ENCODE results near the gene ERO1A. TPM values are rescaled to one million over a fixed set of nuclear protein-coding genes. Genes with fewer than 3 reads are reported as not detected.

ERO1A gene
- polyA plus RNA-seq, 1 donor from 2014 or later, result 45.7 TPM

DNA sequence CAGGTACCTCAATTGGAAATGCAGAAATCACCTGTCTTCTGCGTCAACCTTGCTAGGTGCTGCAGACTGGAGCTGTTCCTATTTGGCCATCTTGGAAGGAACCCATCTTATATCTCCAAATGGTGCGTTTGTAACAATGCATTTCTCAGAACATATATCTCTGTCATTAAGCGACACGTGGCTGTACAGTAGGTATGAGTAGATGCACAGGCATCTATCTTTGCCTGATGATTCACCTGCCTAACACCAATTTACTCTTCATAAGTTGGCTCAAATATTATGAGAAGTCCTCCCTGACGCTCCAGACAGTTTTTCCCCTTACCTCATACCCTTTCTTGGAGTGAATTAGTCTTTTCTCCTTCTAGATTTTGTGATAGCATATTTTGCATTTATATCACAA, 98.5 kb downstream of the ERO1A start:
- Histone ChIP-seq H3K9me2 (ENCODE audit: insufficient read depth, low read length) (no peaks in the 10 kb centered on the region), H3K4me2 (ENCODE audit: low read length) (no peak overlapping the region)
- TF ChIP-seq, protein P1, sequence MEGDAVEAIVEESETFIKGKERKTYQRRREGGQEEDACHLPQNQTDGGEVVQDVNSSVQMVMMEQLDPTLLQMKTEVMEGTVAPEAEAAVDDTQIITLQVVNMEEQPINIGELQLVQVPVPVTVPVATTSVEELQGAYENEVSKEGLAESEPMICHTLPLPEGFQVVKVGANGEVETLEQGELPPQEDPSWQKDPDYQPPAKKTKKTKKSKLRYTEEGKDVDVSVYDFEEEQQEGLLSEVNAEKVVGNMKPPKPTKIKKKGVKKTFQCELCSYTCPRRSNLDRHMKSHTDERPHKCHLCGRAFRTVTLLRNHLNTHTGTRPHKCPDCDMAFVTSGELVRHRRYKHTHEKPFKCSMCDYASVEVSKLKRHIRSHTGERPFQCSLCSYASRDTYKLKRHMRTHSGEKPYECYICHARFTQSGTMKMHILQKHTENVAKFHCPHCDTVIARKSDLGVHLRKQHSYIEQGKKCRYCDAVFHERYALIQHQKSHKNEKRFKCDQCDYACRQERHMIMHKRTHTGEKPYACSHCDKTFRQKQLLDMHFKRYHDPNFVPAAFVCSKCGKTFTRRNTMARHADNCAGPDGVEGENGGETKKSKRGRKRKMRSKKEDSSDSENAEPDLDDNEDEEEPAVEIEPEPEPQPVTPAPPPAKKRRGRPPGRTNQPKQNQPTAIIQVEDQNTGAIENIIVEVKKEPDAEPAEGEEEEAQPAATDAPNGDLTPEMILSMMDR (IDR thresholded peaks at IDR 0.05; ENCODE audit: poor library complexity, severe bottlenecking), result no peak
- no peak for TF ChIP-seq MXI1 (conservative IDR thresholded peaks at IDR 0.05; ENCODE audit: poor library complexity, severe bottlenecking)
- no peak for TF ChIP-seq TAF1 (IDR thresholded peaks at IDR 0.05; ENCODE audit: low read depth)
- no peak for TF ChIP-seq POLR2AphosphoS5 (IDR thresholded peaks at IDR 0.05)
- no peak for TF ChIP-seq EZH2 (IDR thresholded peaks at IDR 0.05; ENCODE audit: borderline replicate concordance, insufficient read depth, low read length, poor library complexity, severe bottlenecking)
- TF ChIP-seq SMC3 (conservative IDR thresholded peaks at IDR 0.05; ENCODE audit: poor library complexity), result no peak
- no peak for TF ChIP-seq RAD21 (conservative IDR thresholded peaks at IDR 0.05)
- TF ChIP-seq EP300 (conservative IDR thresholded peaks at IDR 0.05; ENCODE audit: poor library complexity, severe bottlenecking), result no peak

DNA sequence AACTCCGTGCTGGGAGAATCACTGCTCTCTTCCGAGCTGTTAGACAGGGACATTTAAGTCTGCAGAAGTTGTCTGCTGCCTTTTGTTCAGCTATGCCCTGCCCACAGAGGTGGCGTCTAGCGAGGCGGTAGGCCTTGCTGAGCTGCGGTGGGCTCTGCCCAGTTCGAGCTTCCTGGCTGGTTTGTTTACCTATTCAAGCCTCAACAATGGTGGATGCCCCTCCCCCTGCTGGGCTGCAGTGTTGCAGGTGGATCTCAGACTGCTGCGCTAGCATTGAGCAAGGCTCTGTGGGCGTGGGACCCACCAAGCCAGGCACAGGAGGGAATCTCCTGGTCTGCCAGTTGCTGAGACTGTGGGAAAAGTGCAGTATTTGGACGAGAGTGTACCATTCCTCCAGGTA, 99.0 kb downstream of the ERO1A start:
- TF ChIP-seq MXI1 (conservative IDR thresholded peaks at IDR 0.05; ENCODE audit: poor library complexity, severe bottlenecking) (no peak), POLR2AphosphoS5 (IDR thresholded peaks at IDR 0.05) (no peak), TAF1 (IDR thresholded peaks at IDR 0.05; ENCODE audit: low read depth) (no peak), EZH2 (IDR thresholded peaks at IDR 0.05; ENCODE audit: borderline replicate concordance, insufficient read depth, low read length, poor library complexity, severe bottlenecking) (no peak), RAD21 (conservative IDR thresholded peaks at IDR 0.05) (no peak), SMC3 (conservative IDR thresholded peaks at IDR 0.05; ENCODE audit: poor library complexity) (no peak), EP300 (conservative IDR thresholded peaks at IDR 0.05; ENCODE audit: poor library complexity, severe bottlenecking) (no peak)
- TF ChIP-seq, protein P1 (IDR thresholded peaks at IDR 0.05; ENCODE audit: poor library complexity, severe bottlenecking), result no peak
- TF ChIP-seq, protein P2, sequence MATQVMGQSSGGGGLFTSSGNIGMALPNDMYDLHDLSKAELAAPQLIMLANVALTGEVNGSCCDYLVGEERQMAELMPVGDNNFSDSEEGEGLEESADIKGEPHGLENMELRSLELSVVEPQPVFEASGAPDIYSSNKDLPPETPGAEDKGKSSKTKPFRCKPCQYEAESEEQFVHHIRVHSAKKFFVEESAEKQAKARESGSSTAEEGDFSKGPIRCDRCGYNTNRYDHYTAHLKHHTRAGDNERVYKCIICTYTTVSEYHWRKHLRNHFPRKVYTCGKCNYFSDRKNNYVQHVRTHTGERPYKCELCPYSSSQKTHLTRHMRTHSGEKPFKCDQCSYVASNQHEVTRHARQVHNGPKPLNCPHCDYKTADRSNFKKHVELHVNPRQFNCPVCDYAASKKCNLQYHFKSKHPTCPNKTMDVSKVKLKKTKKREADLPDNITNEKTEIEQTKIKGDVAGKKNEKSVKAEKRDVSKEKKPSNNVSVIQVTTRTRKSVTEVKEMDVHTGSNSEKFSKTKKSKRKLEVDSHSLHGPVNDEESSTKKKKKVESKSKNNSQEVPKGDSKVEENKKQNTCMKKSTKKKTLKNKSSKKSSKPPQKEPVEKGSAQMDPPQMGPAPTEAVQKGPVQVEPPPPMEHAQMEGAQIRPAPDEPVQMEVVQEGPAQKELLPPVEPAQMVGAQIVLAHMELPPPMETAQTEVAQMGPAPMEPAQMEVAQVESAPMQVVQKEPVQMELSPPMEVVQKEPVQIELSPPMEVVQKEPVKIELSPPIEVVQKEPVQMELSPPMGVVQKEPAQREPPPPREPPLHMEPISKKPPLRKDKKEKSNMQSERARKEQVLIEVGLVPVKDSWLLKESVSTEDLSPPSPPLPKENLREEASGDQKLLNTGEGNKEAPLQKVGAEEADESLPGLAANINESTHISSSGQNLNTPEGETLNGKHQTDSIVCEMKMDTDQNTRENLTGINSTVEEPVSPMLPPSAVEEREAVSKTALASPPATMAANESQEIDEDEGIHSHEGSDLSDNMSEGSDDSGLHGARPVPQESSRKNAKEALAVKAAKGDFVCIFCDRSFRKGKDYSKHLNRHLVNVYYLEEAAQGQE (IDR thresholded peaks at IDR 0.05; ENCODE audit: borderline replicate concordance), result no peak
- Histone ChIP-seq H3K27ac (ENCODE audit: low read length) (no peak overlapping the region), H3K4me3 (ENCODE audit: low read length) (no peak overlapping the region), H3K27me3 (ENCODE audit: insufficient read depth, low read depth, low read length) (no peaks in the 10 kb centered on the region), H3K9ac (ENCODE audit: low read length) (no peak overlapping the region), H3K9me3 (ENCODE audit: low read length) (no peaks in the 10 kb centered on the region), H3K36me3 (ENCODE audit: insufficient read depth, low read length) (no peaks in the 10 kb centered on the region), H2AFZ (ENCODE audit: low read depth, low read length) (no peak overlapping the region), H4K20me1 (ENCODE audit: insufficient read depth) (no peaks in the 10 kb centered on the region), H3K79me2 (replicated peaks; ENCODE audit: insufficient read depth, low read length) (peaks cover 3% of the 10 kb centered on the region), H3K9me2 (ENCODE audit: insufficient read depth, low read length) (no peaks in the 10 kb centered on the region), H3K4me2 (ENCODE audit: low read length) (no peak overlapping the region), H3F3A (ENCODE audit: insufficient read depth, low read length, poor library complexity, severe bottlenecking) (no peaks in the 10 kb centered on the region)

More for the DNA sequence above, 98.5 kb downstream of the ERO1A start:
- H3K9ac ChIP-seq (ENCODE audit: low read length), result no peak overlapping the region
- H2AFZ ChIP-seq (ENCODE audit: low read depth, low read length), result no peak overlapping the region
- no peaks in the 10 kb centered on the region for H3F3A ChIP-seq (ENCODE audit: insufficient read depth, low read length, poor library complexity, severe bottlenecking)
- no peaks in the 10 kb centered on the region for H3K9me3 ChIP-seq (ENCODE audit: low read length)
- H3K4me3 ChIP-seq (ENCODE audit: low read length), result no peak overlapping the region
- H3K36me3 ChIP-seq (ENCODE audit: insufficient read depth, low read length), result no peaks in the 10 kb centered on the region
- H4K20me1 ChIP-seq (ENCODE audit: insufficient read depth), result no peaks in the 10 kb centered on the region
- no peak overlapping the region for H3K27ac ChIP-seq (ENCODE audit: low read length)
- no peaks in the 10 kb centered on the region for H3K27me3 ChIP-seq (ENCODE audit: insufficient read depth, low read depth, low read length)
- H3K79me2 ChIP-seq (replicated peaks; ENCODE audit: insufficient read depth, low read length), result peaks cover 3% of the 10 kb centered on the region

Measured in neural cell (in vitro differentiated cells).